Measurements from ENCODE around the gene PPRC1. TPM values are rescaled to one million over a fixed set of nuclear protein-coding genes. Genes with fewer than 3 reads are reported as not detected.

The PPRC1 gene
- total RNA-seq, 2 donors from 2014 or later = 10.9 to 20.6 TPM

GRCh38 chr10:102135956-102136526 lies 3.2 kb downstream of the PPRC1 start:
- H3K27me3 ChIP-seq = no peaks in the 10 kb centered on the region
- H3K4me3 ChIP-seq = no peak overlapping the region
- H3K27ac ChIP-seq = peak overlapping the region; percentile 9 to 20
- no peaks in the 10 kb centered on the region for H3K9me3 ChIP-seq
- TF ChIP-seq CTCF (IDR thresholded peaks at IDR 0.05) = no peak
- peaks cover 0 to 49% of the 10 kb centered on the region in 2 donors for H3K4me1 ChIP-seq
- peaks cover 35% of the 10 kb centered on the region for H3K36me3 ChIP-seq
- DNase-seq (ENCODE audit: low spot score) = no peak

GRCh38 chr10:102139281-102140110 lies 6.7 kb downstream of the PPRC1 start:
- DNase-seq (ENCODE audit: low spot score) = no peak
- peaks cover 0 to 35% of the 10 kb centered on the region in 2 donors for H3K4me1 ChIP-seq
- H3K36me3 ChIP-seq = peaks cover 61% of the 10 kb centered on the region
- no peaks in the 10 kb centered on the region for H3K27me3 ChIP-seq
- no peak overlapping the region for H3K4me3 ChIP-seq
- no peak for TF ChIP-seq CTCF (IDR thresholded peaks at IDR 0.05)
- no peak overlapping the region for H3K27ac ChIP-seq
- no peaks in the 10 kb centered on the region for H3K9me3 ChIP-seq

- no peak for DNase-seq (ENCODE audit: low spot score)
- no peak for TF ChIP-seq CTCF (IDR thresholded peaks at IDR 0.05)
Observed at GRCh38 chr10:102140218-102140617, 7.4 kb downstream of the PPRC1 start.

GRCh38 chr10:102140913-102141540 lies 8.2 kb downstream of the PPRC1 start:
- Histone ChIP-seq H3K4me3 (no peak overlapping the region), H3K36me3 (peaks cover 69% of the 10 kb centered on the region), H3K27ac (no peak overlapping the region), H3K27me3 (no peaks in the 10 kb centered on the region), H3K4me1 (peaks cover 0 to 20% of the 10 kb centered on the region in 2 donors), H3K9me3 (no peaks in the 10 kb centered on the region)
- DNase-seq (ENCODE audit: low spot score) = no peak
- TF ChIP-seq CTCF (IDR thresholded peaks at IDR 0.05) = no peak

More at GRCh38 chr10:102140218-102140617, 7.4 kb downstream of the PPRC1 start:
- Histone ChIP-seq H3K4me3 (no peak overlapping the region), H3K9me3 (no peaks in the 10 kb centered on the region), H3K4me1 (peaks cover 0 to 28% of the 10 kb centered on the region in 2 donors), H3K36me3 (peaks cover 69% of the 10 kb centered on the region), H3K27ac (no peak overlapping the region), H3K27me3 (no peaks in the 10 kb centered on the region)

- no peak overlapping the region for H3K4me3 ChIP-seq
- H3K36me3 ChIP-seq = peaks cover 72% of the 10 kb centered on the region
- peaks cover 0 to 14% of the 10 kb centered on the region in 2 donors for H3K4me1 ChIP-seq
- no peak for TF ChIP-seq CTCF (IDR thresholded peaks at IDR 0.05)
- H3K9me3 ChIP-seq = no peaks in the 10 kb centered on the region
- H3K27me3 ChIP-seq = no peaks in the 10 kb centered on the region
- no peak for DNase-seq (ENCODE audit: low spot score)
- no peak overlapping the region for H3K27ac ChIP-seq
Observed at GRCh38 chr10:102141583-102142107, 8.8 kb downstream of the PPRC1 start.

Data from right atrium auricular region (tissue), 2 donors.